Measurements from ENCODE around the gene CCNK. TPM values are rescaled to one million over a fixed set of nuclear protein-coding genes. Genes with fewer than 3 reads are reported as not detected.

CCNK gene
- polyA plus RNA-seq, 2 of the 4 experiments (the other 2 are of a cell fraction) = 22.7 to 46.6 TPM

DNA sequence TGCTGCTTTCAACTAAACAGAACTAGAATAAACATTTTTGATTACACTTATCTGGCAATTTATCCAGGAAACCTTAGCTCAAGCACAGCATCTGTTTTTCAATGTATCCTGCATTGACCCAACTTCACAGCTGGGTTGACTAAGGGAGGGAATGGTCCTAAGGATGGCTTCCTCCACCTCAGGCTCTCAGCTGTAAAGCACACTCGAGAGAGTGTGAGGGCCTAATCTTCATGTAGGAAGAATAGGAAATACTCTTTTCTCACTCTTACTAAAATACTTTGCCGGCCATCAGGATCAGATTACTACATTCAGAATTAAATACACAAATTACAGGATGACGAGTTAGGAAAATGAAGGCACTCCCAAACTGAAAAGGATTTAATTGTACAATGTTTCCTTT lies 7.8 kb upstream of the CCNK start:
- H3K4me2 ChIP-seq = no peak overlapping the region
- 86% methylated on average over 3 of the region's 3 CpGs for WGBS (ENCODE audit: missing lambda C conversion rate)
- H3K27ac ChIP-seq = no peak overlapping the region
- no peak for DNase-seq (ENCODE audit: low read depth in 1 of 2, low spot score in 1 of 2)
- FAIRE-seq = no peak
- CTCF ChIA-PET = interaction anchor here (0.8 kb wide), 1 partner anchor 12 kb away, joined by 3 read pairs; no protein-coding TSS in a partner anchor
- no peak for TF ChIP-seq ZSCAN20 (CRISPR knock-in tag; IDR thresholded peaks at IDR 0.05)
- TF ChIP-seq FOXS1 (CRISPR knock-in tag; IDR thresholded peaks at IDR 0.05) = no peak
- TF ChIP-seq TP53 (CRISPR knock-in tag; IDR thresholded peaks at IDR 0.05) = no peak
- TF ChIP-seq, protein P1, sequence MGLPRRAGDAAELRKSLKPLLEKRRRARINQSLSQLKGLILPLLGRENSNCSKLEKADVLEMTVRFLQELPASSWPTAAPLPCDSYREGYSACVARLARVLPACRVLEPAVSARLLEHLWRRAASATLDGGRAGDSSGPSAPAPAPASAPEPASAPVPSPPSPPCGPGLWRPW (IDR thresholded peaks at IDR 0.05) = no peak
- TF ChIP-seq TFCP2L1 (CRISPR knock-in tag; IDR thresholded peaks at IDR 0.05) = no peak
- no peak for TF ChIP-seq POLR2A (IDR thresholded peaks at IDR 0.05; ENCODE audit: low read length)
- no peak for TF ChIP-seq RFX5 (IDR thresholded peaks at IDR 0.05)
- TF ChIP-seq FOSB (CRISPR knock-in tag; IDR thresholded peaks at IDR 0.05) = no peak
- TF ChIP-seq RARB (CRISPR knock-in tag; IDR thresholded peaks at IDR 0.05) = no peak
- TF ChIP-seq, protein P2, sequence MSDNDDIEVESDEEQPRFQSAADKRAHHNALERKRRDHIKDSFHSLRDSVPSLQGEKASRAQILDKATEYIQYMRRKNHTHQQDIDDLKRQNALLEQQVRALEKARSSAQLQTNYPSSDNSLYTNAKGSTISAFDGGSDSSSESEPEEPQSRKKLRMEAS (IDR thresholded peaks at IDR 0.05) = no peak
- TF ChIP-seq KDM1A (IDR thresholded peaks at IDR 0.05; ENCODE audit: low read depth) = no peak
- no peak for TF ChIP-seq HOXB13 (CRISPR knock-in tag; IDR thresholded peaks at IDR 0.05; ENCODE audit: low read depth)
- TF ChIP-seq CBX8 (IDR thresholded peaks at IDR 0.05) = no peak
- no peak for TF ChIP-seq EHMT2 (IDR thresholded peaks at IDR 0.05; ENCODE audit: low read depth)
- TF ChIP-seq RNF2 (IDR thresholded peaks at IDR 0.05; ENCODE audit: borderline replicate concordance, low read depth) = no peak
- no peaks in the 10 kb centered on the region for H3K9me3 ChIP-seq
- POLR2A ChIA-PET = no interaction called here
- peaks cover 10% of the 10 kb centered on the region; the same call in 2 of the 3 replicates for H3K4me1 ChIP-seq
- ATAC-seq = no peak
- H3K4me3 ChIP-seq = no peak overlapping the region

DNA sequence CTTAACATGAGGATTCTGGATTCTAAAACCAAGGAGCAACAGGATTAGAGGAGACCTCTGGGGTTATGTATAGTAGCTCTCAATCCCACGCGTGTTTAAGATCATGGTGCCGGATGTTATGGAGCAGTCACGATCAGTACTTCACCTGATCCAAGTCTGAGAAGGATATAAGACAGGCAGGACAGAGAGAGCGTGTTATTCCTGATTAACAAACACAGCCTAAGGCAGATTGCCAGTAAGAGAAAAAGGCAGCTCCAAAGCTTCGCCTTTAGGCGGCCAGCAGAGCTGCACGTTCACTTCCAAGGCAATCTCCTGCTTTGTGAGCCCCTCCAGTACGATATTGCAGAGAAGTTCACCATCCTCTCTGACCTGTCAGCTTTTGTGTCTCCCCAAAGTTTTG lies 6.0 kb upstream of the CCNK start:
- H3K9me3 ChIP-seq = no peaks in the 10 kb centered on the region
- no peak overlapping the region for H3K4me2 ChIP-seq
- WGBS (ENCODE audit: missing lambda C conversion rate) = 92% methylated on average over 9 of the region's 9 CpGs
- TF ChIP-seq EHMT2 (IDR thresholded peaks at IDR 0.05; ENCODE audit: low read depth) = no peak
- TF ChIP-seq MYC (IDR thresholded peaks at IDR 0.05; ENCODE audit: borderline replicate concordance, low read length) = no peak
- TF ChIP-seq RAD21 (conservative IDR thresholded peaks at IDR 0.05 in 1 of 2, IDR thresholded peaks at IDR 0.05 in 1 of 2) = no peak
- TF ChIP-seq, protein P2 (IDR thresholded peaks at IDR 0.05) = no peak
- no peak overlapping the region for H3K27ac ChIP-seq
- ChIA-PET CTCF (interaction anchor here (0.9 to 1.3 kb wide), 3 partner anchors 8 to 153 kb away, joined by 3 to 4 read pairs (median 3); no protein-coding TSS in a partner anchor), POLR2A (no interaction called here)
- DNase-seq (ENCODE audit: low read depth in 1 of 2, low spot score in 1 of 2) (no peak), ATAC-seq (no peak), FAIRE-seq (no peak)
- peaks cover 17% of the 10 kb centered on the region for H3K4me1 ChIP-seq
- H3K4me3 ChIP-seq = no peak overlapping the region

DNA sequence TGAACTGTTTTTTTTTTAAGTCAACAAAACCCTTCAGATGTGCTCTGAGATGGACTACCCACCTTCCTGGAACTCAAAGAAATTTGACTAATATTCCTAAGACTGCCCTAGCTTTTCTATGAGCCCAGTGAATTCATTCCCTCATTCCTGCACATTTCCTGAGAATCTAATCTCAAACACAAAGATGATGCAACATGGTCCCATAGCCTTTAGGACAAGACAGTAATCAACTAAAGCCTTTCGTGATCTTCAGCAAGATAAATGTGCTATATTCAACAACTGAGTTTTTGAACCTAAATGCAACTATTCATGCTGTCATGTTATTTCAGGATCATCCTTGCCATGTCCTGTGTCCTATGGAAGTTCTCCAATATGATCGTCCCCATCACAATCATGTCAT lies 5.5 kb upstream of the CCNK start:
- peaks cover 17% of the 10 kb centered on the region for H3K4me1 ChIP-seq
- H3K27ac ChIP-seq = no peak overlapping the region
- ChIA-PET CTCF (interaction anchor here (0.9 to 1.1 kb wide), 3 partner anchors 9 to 28 kb away, joined by 3 to 4 read pairs (median 3); no protein-coding TSS in a partner anchor), POLR2A (no interaction called here)
- H3K4me2 ChIP-seq = no peak overlapping the region
- TF ChIP-seq PHF8 (IDR thresholded peaks at IDR 0.05; ENCODE audit: borderline replicate concordance, low read depth) = no peak
- TF ChIP-seq, protein P2 (IDR thresholded peaks at IDR 0.05) = no peak
- no peak for TF ChIP-seq HOXB5 (CRISPR knock-in tag; IDR thresholded peaks at IDR 0.05)
- TF ChIP-seq, protein P1 (IDR thresholded peaks at IDR 0.05) = no peak
- TF ChIP-seq, protein P3, sequence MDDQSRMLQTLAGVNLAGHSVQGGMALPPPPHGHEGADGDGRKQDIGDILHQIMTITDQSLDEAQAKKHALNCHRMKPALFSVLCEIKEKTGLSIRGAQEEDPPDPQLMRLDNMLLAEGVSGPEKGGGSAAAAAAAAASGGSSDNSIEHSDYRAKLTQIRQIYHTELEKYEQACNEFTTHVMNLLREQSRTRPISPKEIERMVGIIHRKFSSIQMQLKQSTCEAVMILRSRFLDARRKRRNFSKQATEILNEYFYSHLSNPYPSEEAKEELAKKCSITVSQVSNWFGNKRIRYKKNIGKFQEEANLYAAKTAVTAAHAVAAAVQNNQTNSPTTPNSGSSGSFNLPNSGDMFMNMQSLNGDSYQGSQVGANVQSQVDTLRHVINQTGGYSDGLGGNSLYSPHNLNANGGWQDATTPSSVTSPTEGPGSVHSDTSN (IDR thresholded peaks at IDR 0.05) = no peak
- no peak for TF ChIP-seq ZSCAN20 (CRISPR knock-in tag; IDR thresholded peaks at IDR 0.05)
- TF ChIP-seq HDAC2 (IDR thresholded peaks at IDR 0.05) = no peak
- TF ChIP-seq, protein P4, sequence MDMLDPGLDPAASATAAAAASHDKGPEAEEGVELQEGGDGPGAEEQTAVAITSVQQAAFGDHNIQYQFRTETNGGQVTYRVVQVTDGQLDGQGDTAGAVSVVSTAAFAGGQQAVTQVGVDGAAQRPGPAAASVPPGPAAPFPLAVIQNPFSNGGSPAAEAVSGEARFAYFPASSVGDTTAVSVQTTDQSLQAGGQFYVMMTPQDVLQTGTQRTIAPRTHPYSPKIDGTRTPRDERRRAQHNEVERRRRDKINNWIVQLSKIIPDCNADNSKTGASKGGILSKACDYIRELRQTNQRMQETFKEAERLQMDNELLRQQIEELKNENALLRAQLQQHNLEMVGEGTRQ (IDR thresholded peaks at IDR 0.05) = no peak
- ATAC-seq (no peak), FAIRE-seq (no peak), DNase-seq (ENCODE audit: low read depth in 1 of 2, low spot score in 1 of 2) (no peak)
- no peak overlapping the region for H3K4me3 ChIP-seq
- H3K9me3 ChIP-seq = no peaks in the 10 kb centered on the region
- WGBS (ENCODE audit: missing lambda C conversion rate) = 89% methylated on average over 2 of the region's 2 CpGs
